H1 (cell line): Measurements from ENCODE around the gene NUP88. TPM values are rescaled to one million over a fixed set of nuclear protein-coding genes. Genes with fewer than 3 reads are reported as not detected.

ENCODE experiments used
- CTCF ChIA-PET: fragments of 300-600 bp; sonication (Branson Sonifier 250); formaldehyde crosslinking; loops from one replicate; lab custom pipeline; 2021; ENCODE audit not compliant: partially characterized antibody; lab: Charles Lee
- POLR2A ChIA-PET: fragments of 300-600 bp; sonication (Branson Sonifier 250); formaldehyde crosslinking; loops from one replicate; lab custom pipeline; 2021; ENCODE audit warnings: inconsistent platforms; ENCODE audit not compliant: partially characterized antibody; lab: Charles Lee
- DNase-seq, 2 experiments: peaks; one replicate each; pipeline versions ENCODE4 v3.0.0 to v3.0.0-alpha.2; 2010 to 2022; ENCODE audit warnings: low spot score in 2 of 2, low read depth in 1 of 2, mixed read lengths in 1 of 2
- FAIRE-seq: peaks from 2 replicates; lab custom pipeline; 2011; peaks lifted over from hg19 to GRCh38; lab: Jason Lieb, UNC
- H2AFZ ChIP-seq: 2 replicates; pipeline ENCODE4 v1.8.1; 2012; ENCODE audit warnings: low read length, inconsistent platforms
- H2AK5ac ChIP-seq: 2 replicates; pipeline ENCODE4 v1.6.1; 2013; ENCODE audit warnings: low read depth, low read length
- H2BK120ac ChIP-seq: replicated peaks from 2 replicates; pipeline ENCODE3; 2013; ENCODE audit warnings: low read depth, low read length, inconsistent platforms
- H2BK12ac ChIP-seq: 2 replicates; pipeline ENCODE4 v1.6.1; 2013; ENCODE audit warnings: low read depth, low read length
- H2BK15ac ChIP-seq: 2 replicates; pipeline ENCODE4 v1.6.1; 2013; ENCODE audit warnings: low read length
- H2BK20ac ChIP-seq: 2 replicates; pipeline ENCODE4 v1.6.1; 2013; ENCODE audit warnings: low read length
- H2BK5ac ChIP-seq: 2 replicates; pipeline ENCODE4 v1.6.1; 2013; ENCODE audit warnings: low read depth, low read length
- H3K14ac ChIP-seq: 2 replicates; pipeline ENCODE4 v1.6.1; 2013; ENCODE audit warnings: inconsistent platforms; ENCODE audit not compliant: insufficient read length
- H3K18ac ChIP-seq: 2 replicates; pipeline ENCODE4 v1.6.1; 2013; ENCODE audit warnings: low read length; ENCODE audit errors: extremely low read depth
- H3K23ac ChIP-seq: 2 replicates; pipeline ENCODE4 v1.6.1; 2013; ENCODE audit warnings: inconsistent platforms; ENCODE audit not compliant: insufficient read length
- H3K23me2 ChIP-seq: 2 replicates; pipeline ENCODE4 v1.6.1; 2013; ENCODE audit warnings: low read depth, low read length
- H3K27ac ChIP-seq: 2 replicates; pipeline ENCODE4 v1.6.1; 2011; ENCODE audit warnings: low read depth, low read length, inconsistent platforms
- H3K27me3 ChIP-seq, 4 experiments: replicated peaks in 1 of 4; 1 replicate in 1 of 4; 2 replicates in 3 of 4; pipeline versions ENCODE4 v1.6.1 to v1.8.1; 2011 to 2013; ENCODE audit warnings: low read length in 3 of 4, mild to moderate bottlenecking in 3 of 4, inconsistent platforms in 2 of 4, mixed read lengths in 2 of 4, moderate library complexity in 1 of 4; ENCODE audit not compliant: control insufficient read depth in 3 of 4, insufficient read depth in 3 of 4; ENCODE audit errors: extremely low read depth in 1 of 4
- H3K36me3 ChIP-seq, 4 experiments: 2 replicates each; pipeline versions ENCODE4 v1.6.1 to v1.8.1; 2011 to 2013; ENCODE audit warnings: mild to moderate bottlenecking in 4 of 4, low read length in 3 of 4, moderate library complexity in 2 of 4, control low read depth in 1 of 4, inconsistent platforms in 1 of 4; ENCODE audit not compliant: insufficient read depth in 4 of 4, control insufficient read depth in 2 of 4
- H3K4ac ChIP-seq: replicated peaks from 2 replicates; pipeline ENCODE3; 2013; ENCODE audit warnings: low read length, low read depth, mixed read lengths, inconsistent platforms; ENCODE audit not compliant: insufficient read length
- H3K4me1 ChIP-seq, 4 experiments: replicated peaks in 1 of 4; 1 replicate in 1 of 4; 2 replicates in 3 of 4; pipeline versions ENCODE4 v1.6.1 to v1.8.1; 2011 to 2013; ENCODE audit warnings: low read length in 3 of 4, inconsistent platforms in 2 of 4, mixed read lengths in 1 of 4; ENCODE audit not compliant: insufficient read depth in 4 of 4, control insufficient read depth in 3 of 4
- H3K4me2 ChIP-seq, 2 experiments: 2 replicates each; pipeline versions ENCODE4 v1.6.1 to v1.8.1; 2011 to 2013; ENCODE audit warnings: low read depth in 2 of 2, low read length in 2 of 2, control low read depth in 1 of 2, inconsistent platforms in 1 of 2, mild to moderate bottlenecking in 1 of 2; ENCODE audit not compliant: insufficient read depth in 1 of 2
- H3K4me3 ChIP-seq, 4 experiments: fragments of 200-600, 300-600 bp in 1 of 4; sonication (generic), shearing (Covaris generic), sonication (Bioruptor Twin) in 1 of 4; 2 replicates each; pipeline versions ENCODE4 v1.5.1 to v1.8.1; 2011 to 2016; ENCODE audit warnings: low read length in 4 of 4, low read depth in 3 of 4, control low read depth in 2 of 4, inconsistent platforms in 2 of 4, mild to moderate bottlenecking in 2 of 4, mixed read lengths in 1 of 4, moderate library complexity in 1 of 4; ENCODE audit not compliant: insufficient read depth in 2 of 4; ENCODE audit errors: extremely low read depth in 1 of 4
- H3K56ac ChIP-seq: replicated peaks from 2 replicates; pipeline ENCODE3; 2013; ENCODE audit warnings: low read depth, mild to moderate bottlenecking, mixed read lengths, low read length, inconsistent platforms; ENCODE audit not compliant: insufficient read length
- H3K79me1 ChIP-seq: 2 replicates; pipeline ENCODE4 v1.6.1; 2013; ENCODE audit warnings: low read depth, low read length, control low read depth
- H3K79me2 ChIP-seq, 2 experiments: 2 replicates each; pipeline versions ENCODE4 v1.6.1 to v1.8.1; 2012 to 2013; ENCODE audit warnings: low read length in 2 of 2, mild to moderate bottlenecking in 2 of 2, inconsistent platforms in 1 of 2; ENCODE audit not compliant: insufficient read depth in 2 of 2, control insufficient read depth in 1 of 2
- H3K9ac ChIP-seq, 4 experiments: replicated peaks in 1 of 4; 1 replicate in 1 of 4; 2 replicates in 3 of 4; pipeline versions ENCODE4 v1.6.1 to v1.8.1; 2011 to 2013; ENCODE audit warnings: low read depth in 3 of 4, low read length in 3 of 4, control low read depth in 2 of 4, mild to moderate bottlenecking in 2 of 4, moderate library complexity in 2 of 4, inconsistent platforms in 1 of 4; ENCODE audit errors: extremely low read depth in 1 of 4
- H3K9me3 ChIP-seq, 2 experiments: 2 replicates each; pipeline versions ENCODE4 v1.6.1 to v1.8.1; 2012 to 2013; ENCODE audit warnings: mild to moderate bottlenecking in 2 of 2, moderate library complexity in 2 of 2, control low read depth in 1 of 2, inconsistent platforms in 1 of 2, low read depth in 1 of 2, low read length in 1 of 2, mixed read lengths in 1 of 2; ENCODE audit not compliant: insufficient read depth in 2 of 2
- H4K20me1 ChIP-seq, 2 experiments: replicated peaks in 1 of 2; 2 replicates each; pipeline versions ENCODE3 to v1.8.1; 2011 to 2013; ENCODE audit warnings: inconsistent platforms in 2 of 2, low read length in 2 of 2, mild to moderate bottlenecking in 1 of 2; ENCODE audit not compliant: insufficient read depth in 2 of 2, control insufficient read depth in 1 of 2
- H4K5ac ChIP-seq: 2 replicates; pipeline ENCODE4 v1.6.1; 2013; ENCODE audit warnings: low read length, low read depth, mixed read lengths, inconsistent platforms; ENCODE audit not compliant: insufficient read length
- H4K8ac ChIP-seq: 2 replicates; pipeline ENCODE4 v1.8.0; 2013; ENCODE audit warnings: mild to moderate bottlenecking, moderate library complexity, low read length, inconsistent platforms; ENCODE audit not compliant: insufficient read depth; ENCODE audit errors: extremely low read depth
- H4K91ac ChIP-seq: replicated peaks from 2 replicates; pipeline ENCODE3; 2013; ENCODE audit warnings: low read length, mixed read lengths, inconsistent platforms; ENCODE audit not compliant: insufficient read length
- NANOG ChIP-seq: IDR thresholded peaks from 2 replicates; pipeline ENCODE4 v1.6.1; 2011; ENCODE audit warnings: low read length, low read depth, mild to moderate bottlenecking, inconsistent platforms; ENCODE audit not compliant: insufficient read depth, poor library complexity, severe bottlenecking
- POLR2AphosphoS5 ChIP-seq: IDR thresholded peaks from 2 replicates; pipeline ENCODE4 v1.6.1; 2011; ENCODE audit warnings: low read depth, low read length
- WGBS, 2 experiments: shearing (Covaris generic) in 1 of 2; methylation state at CpG; one replicate each; pipeline versions ENCODE4 v1.1.6 to v1.1.7; 2013 to 2015; ENCODE audit warnings: low lambda C conversion rate in 2 of 2, mixed read lengths in 2 of 2, inconsistent platforms in 1 of 2, low coverage in 1 of 2, missing lambda C conversion rate in 1 of 2; ENCODE audit not compliant: insufficient replicate concordance in 2 of 2, insufficient coverage in 1 of 2, insufficient read length in 1 of 2; ENCODE audit errors: extremely low coverage in 1 of 2, missing lambda C conversion rate in 1 of 2; 5-methylcytosine and 5-hydroxymethylcytosine counted together
- polyA plus RNA-seq, 7 experiments: library from polyadenylated mRNA; depleted of rRNA in 3 of 7; stranded (reverse) in 5 of 7; unstranded in 2 of 7; fragments of >200 nt in 5 of 7; fragments of 200-250 nt in 2 of 7; gene quantifications; 1 replicate in 5 of 7; 2 replicates in 1 of 7; 4 replicates in 1 of 7; pipeline versions ENCODE4 v1.2.1 to v1.2.3, GENCODE V29; 2011 to 2013; ENCODE audit warnings: missing spikeins in 2 of 7, mixed read lengths in 2 of 7
- total RNA-seq: library from RNA; stranded (reverse); fragmentation: NEBNext Ultra II Directional; extraction: Animal tissue kit (Norgen Biotek cat#: 25700); gene quantifications from 2 replicates; pipeline ENCODE4 v1.2.1, GENCODE V29; 2021

NUP88 gene
- total and polyA plus RNA-seq, 2 of the 8 experiments (the other 6 are each of a cell fraction or from before 2014, with no cell fraction given): 77.4 to 105 TPM

GRCh38 chr17:5380491-5381135 lies 38.8 kb downstream of the NUP88 start:
- no peak overlapping the region for H3K23ac ChIP-seq
- CTCF ChIA-PET: interaction anchor here (0.5 to 1.8 kb wide), 3 partner anchors 10 to 149 kb away, joined by 3 to 4 read pairs (median 3); no protein-coding TSS in a partner anchor
- FAIRE-seq (no peak), DNase-seq (no peak)
- H3K9ac ChIP-seq: no peak overlapping the region
- no peak overlapping the region for H3K56ac ChIP-seq
- no peaks in the 10 kb centered on the region for H3K23me2 ChIP-seq
- H3K36me3 ChIP-seq: peaks cover 45 to 85% (median 62%) of the 10 kb centered on the region in 4 experiments
- no peak overlapping the region for H3K4me3 ChIP-seq
- no peak overlapping the region for H2BK20ac ChIP-seq
- no peak overlapping the region for H2BK15ac ChIP-seq
- POLR2A ChIA-PET: interaction anchor here (0.8 to 3.5 kb wide), 10 partner anchors 9 to 59 kb away, joined by 3 to 18 read pairs (median 4); no protein-coding TSS in a partner anchor
- H3K4me2 ChIP-seq: no peak overlapping the region
- H2AFZ ChIP-seq: no peak overlapping the region
- H3K9me3 ChIP-seq: no peaks in the 10 kb centered on the region
- H3K27me3 ChIP-seq: no peaks in the 10 kb centered on the region
- no peaks in the 10 kb centered on the region for H3K79me1 ChIP-seq
- H4K20me1 ChIP-seq: peaks cover 0 to 3% of the 10 kb centered on the region in 2 experiments
- H2BK12ac ChIP-seq: no peak overlapping the region
- 90% methylated on average over 7 of the region's 7 CpGs; no CpG with 5 or more reads in 1 of the 2 experiments for WGBS, 2 experiments
- H3K4ac ChIP-seq: no peak overlapping the region
- H3K4me1 ChIP-seq: no peaks in the 10 kb centered on the region
- no peak overlapping the region for H2BK120ac ChIP-seq
- H2BK5ac ChIP-seq: no peak overlapping the region
- TF ChIP-seq NANOG: no peak
- peak; percentile 34; the same call in 1 of the 2 replicates for TF ChIP-seq POLR2AphosphoS5
- H3K27ac ChIP-seq: no peak overlapping the region
- no peaks in the 10 kb centered on the region for H3K79me2 ChIP-seq
- H2AK5ac ChIP-seq: no peak overlapping the region
- H3K18ac ChIP-seq: no peak overlapping the region
- H4K5ac ChIP-seq: no peak overlapping the region
- H4K91ac ChIP-seq: no peak overlapping the region
- H4K8ac ChIP-seq: no peak overlapping the region
- no peak overlapping the region for H3K14ac ChIP-seq
